Activated T-cell treated with anti-CD3 and anti-CD28 coated beads, Interleukin-2, amount 50 U/mL, for 4 hours (primary cell): ENCODE data around the gene CLEC17A. TPM values are rescaled to one million over a fixed set of nuclear protein-coding genes. Genes with fewer than 3 reads are reported as not detected.
"Not testable (repeated sequence)": the region's sequence is repeated elsewhere in the genome, so short reads cannot be mapped to it uniquely, and the experiment has no call there.

Experiments
- ATAC-seq, 2 donors: fragments of 200-7000 bp; cut with Tn5 transposase; one replicate each; pipeline ENCODE4 v1.10.0; 2021
- DNase-seq: peaks from one replicate; pipeline ENCODE4 v3.0.0-alpha.2; 2020
- H3K27me3 Mint-ChIP-seq: one replicate; pipeline ENCODE4 v1.8.0; 2021; ENCODE audit warnings: low read depth, mixed read lengths
- H3K36me3 Mint-ChIP-seq: one replicate; pipeline ENCODE4 v1.8.0; 2022; ENCODE audit warnings: mixed read lengths; ENCODE audit not compliant: insufficient read depth
- H3K4me1 Mint-ChIP-seq: one replicate; pipeline ENCODE4 v1.8.0; 2021; ENCODE audit warnings: low read depth, mixed read lengths
- H3K4me3 Mint-ChIP-seq: one replicate; pipeline ENCODE4 v1.8.0; 2021; ENCODE audit warnings: mild to moderate bottlenecking, moderate library complexity, mixed read lengths
- H3K9me3 Mint-ChIP-seq: one replicate; pipeline ENCODE4 v1.8.0; 2021; ENCODE audit warnings: mixed read lengths
- total RNA-seq, 3 donors: library from RNA; stranded (reverse); gene quantifications; one replicate each; pipeline ENCODE4 v1.2.1, GENCODE V29; 2021

The CLEC17A gene
- total RNA-seq, 3 donors from 2014 or later = 0.95 to 2.3 (median 1.3) TPM

DNA sequence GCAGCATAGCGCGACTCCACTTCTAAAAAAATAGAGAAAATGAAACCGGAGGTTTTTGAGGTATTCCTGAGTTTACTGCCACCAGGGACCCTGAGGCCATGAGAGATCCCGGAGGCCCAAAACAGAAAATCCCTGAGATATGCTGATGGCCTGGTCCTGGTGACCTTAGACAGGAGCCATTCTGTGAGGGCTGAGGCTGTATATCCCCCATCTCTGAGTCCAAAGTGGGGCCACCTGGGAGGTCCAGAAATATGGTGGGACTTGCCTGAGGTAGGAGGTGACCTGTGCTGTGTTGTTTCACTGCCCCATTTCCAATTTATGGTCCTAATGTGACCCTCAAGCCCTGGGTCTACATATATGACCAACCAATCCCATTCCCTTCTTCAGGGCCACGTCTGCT, 1.5 kb downstream of the CLEC17A start:
- not testable (repeated sequence) for ATAC-seq, H3K9me3 Mint-ChIP-seq, H3K36me3 Mint-ChIP-seq, H3K27me3 Mint-ChIP-seq, DNase-seq
- Mint-ChIP-seq H3K4me3 (peak overlapping the region; percentile 76), H3K4me1 (peaks cover 27% of the 10 kb centered on the region)

DNA sequence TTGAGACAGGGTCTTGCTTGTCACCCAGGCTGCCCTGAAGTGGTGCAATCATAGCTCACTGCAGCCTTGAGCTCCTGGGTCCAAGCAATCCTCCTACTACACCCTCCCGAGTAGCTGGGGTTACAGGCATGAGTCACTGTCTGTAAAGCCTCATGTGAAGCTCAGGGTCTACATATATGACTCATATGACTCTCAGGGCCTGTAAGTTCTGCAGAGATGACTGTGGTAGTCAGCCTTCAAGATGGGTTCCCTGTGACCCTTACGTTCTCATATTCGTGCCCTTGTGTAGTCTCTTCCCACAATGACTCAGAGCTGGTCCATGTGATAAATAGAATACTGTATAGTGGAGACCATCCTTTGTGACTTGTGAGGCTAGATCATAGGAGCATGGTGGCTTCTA, 2.3 kb downstream of the CLEC17A start:
- not testable (repeated sequence) for H3K4me3 Mint-ChIP-seq, H3K36me3 Mint-ChIP-seq, H3K27me3 Mint-ChIP-seq, DNase-seq, H3K9me3 Mint-ChIP-seq
- H3K4me1 Mint-ChIP-seq = peaks cover 24% of the 10 kb centered on the region
- ATAC-seq = peak; percentile 88 to 95

DNA sequence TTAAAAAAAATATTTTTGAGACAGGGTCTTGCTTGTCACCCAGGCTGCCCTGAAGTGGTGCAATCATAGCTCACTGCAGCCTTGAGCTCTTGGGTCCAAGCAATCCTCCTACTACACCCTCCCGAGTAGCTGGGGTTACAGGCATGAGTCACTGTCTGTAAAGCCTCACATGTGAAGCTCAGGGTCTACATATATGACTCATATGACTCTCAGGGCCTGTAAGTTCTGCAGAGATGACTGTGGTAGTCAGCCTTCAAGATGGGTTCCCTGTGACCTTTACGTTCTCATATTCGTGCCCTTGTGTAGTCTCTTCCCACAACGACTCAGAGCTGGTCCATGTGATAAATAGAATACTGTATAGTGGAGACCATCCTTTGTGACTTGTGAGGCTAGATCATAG, 6.5 kb downstream of the CLEC17A start:
- peak; percentile 46 to 73 for ATAC-seq
- H3K36me3 Mint-ChIP-seq, DNase-seq, H3K4me3 Mint-ChIP-seq, H3K27me3 Mint-ChIP-seq, H3K9me3 Mint-ChIP-seq: not testable (repeated sequence)
- H3K4me1 Mint-ChIP-seq = peaks cover 14% of the 10 kb centered on the region

DNA sequence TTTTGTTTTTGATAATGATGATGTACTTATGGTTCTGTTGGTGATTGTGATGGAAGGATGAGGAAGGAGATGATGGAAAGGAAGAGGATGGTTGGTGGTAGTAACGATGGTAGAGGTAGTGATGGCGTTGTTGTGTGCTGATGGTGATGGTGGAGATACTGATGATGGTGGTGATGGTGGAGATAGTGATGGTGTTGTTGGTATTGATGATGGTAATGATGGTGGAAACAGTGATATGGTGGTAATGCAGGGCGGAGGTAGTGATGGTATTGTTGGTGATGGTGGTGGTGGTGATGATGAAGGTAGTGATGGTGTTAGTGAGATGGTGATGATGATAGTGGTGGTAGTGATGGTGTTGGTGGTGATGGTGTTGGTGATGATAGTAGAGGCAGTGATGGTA, 12.7 kb downstream of the CLEC17A start:
- no peak for DNase-seq
- peaks cover 8% of the 10 kb centered on the region for H3K27me3 Mint-ChIP-seq
- no peaks in the 10 kb centered on the region for H3K36me3 Mint-ChIP-seq
- H3K4me3 Mint-ChIP-seq = no peak overlapping the region
- H3K4me1 Mint-ChIP-seq = no peaks in the 10 kb centered on the region
- ATAC-seq = no peak
- peaks cover 8% of the 10 kb centered on the region for H3K9me3 Mint-ChIP-seq

DNA sequence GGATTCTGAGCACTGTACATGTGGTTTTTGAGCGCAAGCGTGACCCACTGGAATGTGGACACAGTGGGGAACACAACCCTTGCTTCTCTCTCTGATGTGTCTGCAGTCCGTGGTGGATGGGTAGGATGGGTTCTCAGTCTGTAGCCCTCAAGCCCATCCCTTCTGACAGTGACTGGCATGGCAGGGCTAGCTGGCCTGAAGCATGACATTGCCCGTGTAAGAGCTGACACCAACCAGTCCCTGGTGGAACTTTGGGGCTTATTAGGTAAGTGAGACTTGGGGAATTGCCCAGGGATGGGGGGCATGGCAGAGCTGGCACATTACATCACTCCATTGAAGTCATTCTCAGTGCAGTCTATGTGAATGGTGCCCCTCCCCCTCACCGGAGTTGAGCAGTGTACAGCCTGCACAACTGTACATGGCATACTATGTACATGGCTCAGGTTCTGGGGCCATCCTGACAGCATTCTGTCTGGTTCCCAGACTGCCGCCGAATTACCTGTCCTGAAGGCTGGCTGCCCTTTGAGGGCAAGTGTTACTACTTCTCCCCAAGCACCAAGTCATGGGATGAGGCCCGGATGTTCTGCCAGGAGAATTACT, 16.8 kb downstream of the CLEC17A start:
- H3K4me1 Mint-ChIP-seq = peaks cover 6% of the 10 kb centered on the region
- ATAC-seq (no peak), DNase-seq (no peak)
- H3K36me3 Mint-ChIP-seq = no peaks in the 10 kb centered on the region
- H3K27me3 Mint-ChIP-seq = no peaks in the 10 kb centered on the region
- H3K4me3 Mint-ChIP-seq = no peak overlapping the region
- peaks cover 8% of the 10 kb centered on the region for H3K9me3 Mint-ChIP-seq

DNA sequence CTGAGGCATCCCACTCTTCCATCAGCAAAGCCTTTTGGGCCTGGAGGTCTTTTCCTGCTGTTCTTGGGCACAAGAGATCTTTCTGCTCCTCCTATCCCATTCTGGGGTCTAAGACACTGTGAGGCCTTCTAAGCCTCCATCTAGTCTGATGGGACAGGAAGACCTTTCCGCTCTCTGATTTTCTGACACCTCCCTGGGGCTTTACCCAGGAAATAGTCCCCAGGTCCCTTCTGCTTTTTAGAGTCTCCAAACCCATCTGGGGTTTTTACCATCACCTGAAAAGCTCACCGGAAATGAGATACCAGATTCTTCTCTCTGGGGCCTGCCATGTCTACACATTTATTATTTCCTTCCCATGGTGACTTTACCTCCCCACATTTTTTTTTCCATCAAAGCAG, 21.1 kb downstream of the CLEC17A start:
- no peak for DNase-seq
- H3K36me3 Mint-ChIP-seq = no peaks in the 10 kb centered on the region
- no peaks in the 10 kb centered on the region for H3K27me3 Mint-ChIP-seq
- H3K4me1 Mint-ChIP-seq = peaks cover 9% of the 10 kb centered on the region
- ATAC-seq = no peak
- H3K9me3 Mint-ChIP-seq = no peaks in the 10 kb centered on the region
- no peak overlapping the region for H3K4me3 Mint-ChIP-seq

DNA sequence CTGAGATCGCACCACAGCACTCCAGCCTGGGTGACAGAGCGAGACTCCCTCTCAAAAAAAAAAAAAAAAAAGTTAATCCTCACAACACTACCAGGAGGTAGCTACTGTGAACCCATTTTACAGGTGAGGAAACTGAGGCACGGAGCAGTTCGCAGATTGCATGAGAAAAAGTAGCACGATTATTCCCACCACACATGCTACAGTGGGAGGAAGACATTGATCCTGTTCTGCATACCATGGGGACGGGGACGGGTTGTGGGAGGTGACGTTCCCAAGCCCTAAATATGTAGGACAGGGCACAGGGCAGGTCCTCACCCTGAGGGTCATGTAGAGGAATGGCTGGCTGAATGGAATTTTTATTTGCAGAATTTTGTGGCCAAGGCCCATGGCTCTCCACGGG, 23.7 kb downstream of the CLEC17A start:
- H3K4me1 Mint-ChIP-seq = peaks cover 9% of the 10 kb centered on the region

DNA sequence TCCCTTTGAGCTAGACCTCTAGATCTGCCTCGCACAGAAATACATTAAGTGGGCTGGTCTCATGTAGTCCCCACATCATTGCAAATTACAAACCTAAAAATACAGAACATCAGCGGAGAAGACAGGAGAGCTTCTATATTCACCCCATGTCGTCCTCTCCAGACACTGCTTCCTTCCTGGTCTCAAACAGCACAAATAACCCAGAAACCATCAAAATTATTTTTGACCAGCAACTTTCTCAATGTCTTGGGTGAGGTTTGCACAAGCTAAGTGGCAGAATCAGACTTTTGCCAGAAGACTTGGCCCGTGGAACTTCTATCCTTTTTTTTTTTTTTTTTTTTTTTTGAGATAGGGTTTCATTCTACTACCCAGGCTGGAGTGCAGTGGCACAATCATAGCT, 28.2 kb downstream of the CLEC17A start:
- peaks cover 4% of the 10 kb centered on the region for H3K4me1 Mint-ChIP-seq
- no peak overlapping the region for H3K4me3 Mint-ChIP-seq

More for the DNA sequence above, 23.7 kb downstream of the CLEC17A start:
- no peaks in the 10 kb centered on the region for H3K27me3 Mint-ChIP-seq
- no peaks in the 10 kb centered on the region for H3K36me3 Mint-ChIP-seq
- DNase-seq (no peak), ATAC-seq (no peak)
- no peak overlapping the region for H3K4me3 Mint-ChIP-seq
- no peaks in the 10 kb centered on the region for H3K9me3 Mint-ChIP-seq

DNA sequence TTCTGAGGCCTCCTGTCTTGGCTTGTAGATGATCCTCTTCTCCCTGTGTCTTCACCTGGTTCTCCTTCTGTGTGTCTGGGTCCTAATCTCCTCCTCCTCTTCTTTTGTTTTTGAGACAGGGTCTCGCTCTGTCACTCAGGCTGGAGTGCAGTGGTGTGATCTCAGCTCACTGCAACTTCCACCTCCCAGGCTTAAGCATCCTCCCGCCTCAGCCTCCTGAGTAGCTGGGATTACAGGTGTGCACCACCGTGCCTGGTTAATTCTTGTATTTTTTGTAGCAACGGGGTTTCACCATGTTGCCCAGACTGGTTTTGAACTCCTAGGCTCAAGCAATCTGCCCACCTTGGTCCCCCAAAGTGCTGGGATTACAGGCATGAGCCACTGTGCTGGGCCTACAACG, 29.4 kb downstream of the CLEC17A start:
- not testable (repeated sequence) for DNase-seq, ATAC-seq, H3K9me3 Mint-ChIP-seq, H3K27me3 Mint-ChIP-seq, H3K36me3 Mint-ChIP-seq, H3K4me3 Mint-ChIP-seq, H3K4me1 Mint-ChIP-seq

More for the DNA sequence above, 28.2 kb downstream of the CLEC17A start:
- DNase-seq (no peak), ATAC-seq (no peak)
- H3K27me3 Mint-ChIP-seq = peaks cover under 1% of the 10 kb centered on the region
- H3K9me3 Mint-ChIP-seq = no peaks in the 10 kb centered on the region
- peaks cover under 1% of the 10 kb centered on the region for H3K36me3 Mint-ChIP-seq

DNA sequence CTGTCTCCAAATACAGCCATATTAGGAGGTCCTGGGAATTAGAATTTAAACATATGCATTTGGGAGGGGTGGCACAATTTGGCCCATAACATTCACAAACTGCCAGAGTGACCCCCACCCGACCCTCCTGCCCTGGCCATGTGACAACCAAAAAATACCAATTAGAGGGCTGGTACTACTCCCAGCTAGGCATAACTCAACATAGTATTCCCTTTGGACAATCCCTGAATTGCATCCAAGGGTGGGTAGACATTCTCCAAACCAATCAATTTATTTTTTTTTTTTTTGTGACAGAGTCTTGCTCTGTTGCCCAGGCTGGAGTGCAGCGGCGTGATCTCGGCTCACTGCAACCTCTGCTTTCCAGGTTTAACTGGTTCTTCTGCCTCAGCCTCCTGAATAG, 29.8 kb downstream of the CLEC17A start:
- ATAC-seq = no peak

DNA sequence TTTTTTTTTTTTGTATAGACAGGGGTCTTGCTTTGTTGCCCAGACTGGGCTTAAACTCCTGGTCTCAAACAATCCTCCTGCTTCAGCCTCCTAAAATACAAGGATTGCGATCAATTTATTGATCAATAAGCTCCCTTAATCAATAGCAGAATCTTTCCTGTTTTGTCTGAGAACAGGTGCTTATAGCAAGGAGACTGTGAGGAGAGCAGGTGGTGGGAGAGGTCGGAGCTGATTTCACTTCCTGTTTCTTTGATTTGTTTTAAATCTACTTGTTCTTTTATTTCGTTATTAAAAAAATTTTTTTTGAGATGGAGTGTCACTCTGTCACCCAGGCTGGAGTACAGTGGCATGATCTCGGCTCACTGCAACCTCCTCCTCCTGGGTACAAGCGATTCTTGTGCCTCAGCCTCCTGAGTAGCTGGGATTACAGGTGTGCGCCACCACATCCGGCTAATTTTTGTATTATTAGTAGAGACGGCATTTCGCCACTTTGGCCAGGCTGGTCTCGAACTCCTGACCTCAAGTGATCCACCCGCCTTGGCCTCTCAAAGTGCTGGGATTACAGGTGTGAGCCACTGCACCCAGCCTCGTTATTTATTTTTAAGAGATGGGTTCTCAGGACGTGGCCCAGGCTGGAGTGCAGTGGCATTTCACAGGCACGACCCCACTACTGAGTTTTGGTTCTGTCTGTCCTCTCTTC, 30.7 kb downstream of the CLEC17A start:
- H3K9me3 Mint-ChIP-seq, H3K36me3 Mint-ChIP-seq: not testable (repeated sequence)

More for the DNA sequence above, 29.8 kb downstream of the CLEC17A start:
- Mint-ChIP-seq H3K27me3 (peaks cover 5% of the 10 kb centered on the region), H3K4me1 (peaks cover 5% of the 10 kb centered on the region), H3K36me3 (peaks cover 5% of the 10 kb centered on the region), H3K4me3 (no peak overlapping the region), H3K9me3 (no peaks in the 10 kb centered on the region)
- DNase-seq = no peak

DNA sequence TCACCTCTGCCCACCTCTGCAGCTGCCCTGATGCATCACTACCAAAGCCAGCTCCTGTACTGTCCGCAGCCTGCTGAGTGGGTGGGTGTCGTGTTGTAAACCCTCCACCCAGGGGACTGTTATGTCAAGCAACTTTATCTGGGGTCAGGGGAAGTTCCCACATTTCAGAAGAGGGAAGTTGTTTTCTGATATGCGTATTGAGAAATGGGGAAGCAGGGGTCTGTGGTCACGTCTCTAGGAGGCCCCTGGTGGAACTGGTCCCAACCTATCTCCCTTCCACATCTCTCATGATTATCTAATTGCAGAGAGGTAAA, 31.2 kb downstream of the CLEC17A start:
- Mint-ChIP-seq H3K4me3 (no peak overlapping the region), H3K27me3 (peaks cover 5% of the 10 kb centered on the region), H3K36me3 (peaks cover 5% of the 10 kb centered on the region), H3K9me3 (no peaks in the 10 kb centered on the region), H3K4me1 (peaks cover 5% of the 10 kb centered on the region)
- peak in 1 of 2 donors; percentile 41 for ATAC-seq
- DNase-seq = no peak

More for the DNA sequence above, 30.7 kb downstream of the CLEC17A start:
- H3K27me3 Mint-ChIP-seq, H3K4me1 Mint-ChIP-seq, DNase-seq, ATAC-seq, H3K4me3 Mint-ChIP-seq: not testable (repeated sequence)

DNA sequence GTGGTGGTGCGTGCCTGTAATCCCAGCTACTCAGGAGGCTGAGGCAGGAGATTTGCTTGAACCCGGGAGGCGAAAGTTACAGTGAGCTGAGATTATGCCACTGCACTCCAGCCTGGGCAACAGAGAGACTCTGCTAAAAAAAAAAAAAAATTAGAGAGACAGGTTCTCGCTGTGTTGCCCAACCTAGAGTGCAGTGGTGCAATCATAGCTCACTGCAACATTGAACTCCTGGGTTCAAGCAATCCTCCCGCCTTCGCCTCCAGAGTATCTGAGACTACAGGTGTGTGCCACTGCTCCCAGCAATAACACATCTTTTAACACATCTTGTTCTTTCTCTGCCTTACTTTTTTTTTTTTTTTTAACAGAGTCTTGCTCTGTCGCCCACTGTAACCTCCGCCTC, 32.7 kb downstream of the CLEC17A start:
- peaks cover 5% of the 10 kb centered on the region for H3K36me3 Mint-ChIP-seq
- peaks cover 5% of the 10 kb centered on the region for H3K4me1 Mint-ChIP-seq
- H3K9me3 Mint-ChIP-seq = peaks cover 10% of the 10 kb centered on the region
- H3K27me3 Mint-ChIP-seq = peaks cover 5% of the 10 kb centered on the region
- no peak for ATAC-seq
- no peak for DNase-seq
- no peak overlapping the region for H3K4me3 Mint-ChIP-seq

DNA sequence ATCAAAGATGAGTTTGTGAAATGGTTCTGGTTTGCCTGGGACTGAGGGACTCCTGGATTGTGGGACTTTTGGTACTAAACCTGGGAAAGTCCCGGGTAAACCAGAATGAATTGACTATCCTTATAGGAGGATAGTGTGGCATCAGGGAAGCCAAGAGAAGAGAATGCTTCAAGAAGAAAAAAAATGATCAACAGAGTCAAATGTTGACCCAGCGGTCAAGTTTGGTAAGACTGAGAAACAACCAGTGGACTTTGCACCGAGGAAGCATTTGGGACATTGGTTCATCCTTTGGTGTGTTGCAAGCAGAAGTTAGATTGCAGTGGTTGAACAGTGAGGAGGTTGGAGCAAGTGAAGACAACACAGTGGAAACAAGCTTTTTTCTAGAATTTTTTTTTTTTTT, 33.5 kb downstream of the CLEC17A start:
- Mint-ChIP-seq H3K36me3 (peaks cover 5% of the 10 kb centered on the region), H3K4me3 (no peak overlapping the region), H3K27me3 (peaks cover 5% of the 10 kb centered on the region), H3K4me1 (peaks cover 5% of the 10 kb centered on the region), H3K9me3 (peaks cover 10% of the 10 kb centered on the region)
- no peak for DNase-seq
- no peak for ATAC-seq

DNA sequence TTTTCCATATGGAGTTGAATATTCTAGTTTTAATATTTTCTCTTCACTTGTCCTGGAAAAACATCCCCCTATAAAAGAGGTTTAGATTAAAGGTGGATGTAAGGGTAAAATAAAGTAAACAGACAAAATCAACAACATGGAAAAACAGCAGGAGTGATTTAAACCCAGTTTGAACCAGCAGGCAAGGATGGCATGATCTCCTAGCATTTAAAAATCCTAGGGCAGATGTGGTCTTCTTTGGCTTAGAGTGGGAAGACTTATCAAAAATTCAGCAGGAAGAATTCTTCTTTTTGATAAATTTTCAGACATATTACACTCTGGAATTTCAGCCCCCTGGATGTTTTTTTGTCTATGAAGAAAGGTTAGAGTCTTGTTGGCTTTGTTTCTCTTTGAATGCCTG, 36.5 kb downstream of the CLEC17A start:
- peaks cover 5% of the 10 kb centered on the region for H3K36me3 Mint-ChIP-seq
- H3K27me3 Mint-ChIP-seq = peaks cover 5% of the 10 kb centered on the region
- DNase-seq (no peak), ATAC-seq (no peak)
- no peak overlapping the region for H3K4me3 Mint-ChIP-seq
- H3K9me3 Mint-ChIP-seq = peaks cover 10% of the 10 kb centered on the region
- H3K4me1 Mint-ChIP-seq = peaks cover 1% of the 10 kb centered on the region
